NCI-H345 treated with DMSO at 0.1 percent for 48 hours (cell line): ENCODE measurements around the gene MACROD1.

Experiments used
- DNase-seq: peaks from one replicate; lab custom pipeline; 2025; ENCODE audit not compliant: unreplicated experiment; lab: John Stamatoyannopoulos, UW

MACROD1 gene

GRCh38 chr11:64078905-64079304 lies 87.0 kb downstream of the MACROD1 start:
- DNase-seq: no peak

- DNase-seq: peak; percentile 48
Observed at GRCh38 chr11:64078284-64078683, 87.6 kb downstream of the MACROD1 start.

- DNase-seq: no peak
Observed at GRCh38 chr11:64077607-64078006, 88.3 kb downstream of the MACROD1 start.

DNA sequence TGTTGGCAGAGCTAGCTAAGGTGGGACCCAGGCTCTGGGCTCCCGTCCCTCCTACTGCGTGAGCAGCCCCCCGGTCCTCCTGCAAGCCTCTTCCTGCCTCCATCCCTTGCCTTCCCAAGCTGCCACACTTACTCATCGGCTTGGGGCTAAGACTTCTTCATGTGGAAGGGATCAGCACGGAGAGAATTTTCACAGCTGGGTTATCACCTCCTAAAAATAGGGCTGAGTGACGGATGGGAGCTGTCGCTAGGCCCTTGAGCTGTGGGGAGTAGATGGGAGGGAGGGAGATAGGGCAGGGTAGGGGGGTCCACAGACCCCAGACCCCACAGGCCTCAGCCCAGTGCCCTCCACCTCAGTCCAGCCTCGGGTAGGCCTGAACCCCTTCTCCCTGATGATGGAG lies 89.2 kb downstream of the MACROD1 start:
- no peak for DNase-seq

GRCh38 chr11:64074239-64074638 lies 91.7 kb downstream of the MACROD1 start:
- DNase-seq: no peak

GRCh38 chr11:64073542-64073941 lies 92.4 kb downstream of the MACROD1 start:
- no peak for DNase-seq

DNA sequence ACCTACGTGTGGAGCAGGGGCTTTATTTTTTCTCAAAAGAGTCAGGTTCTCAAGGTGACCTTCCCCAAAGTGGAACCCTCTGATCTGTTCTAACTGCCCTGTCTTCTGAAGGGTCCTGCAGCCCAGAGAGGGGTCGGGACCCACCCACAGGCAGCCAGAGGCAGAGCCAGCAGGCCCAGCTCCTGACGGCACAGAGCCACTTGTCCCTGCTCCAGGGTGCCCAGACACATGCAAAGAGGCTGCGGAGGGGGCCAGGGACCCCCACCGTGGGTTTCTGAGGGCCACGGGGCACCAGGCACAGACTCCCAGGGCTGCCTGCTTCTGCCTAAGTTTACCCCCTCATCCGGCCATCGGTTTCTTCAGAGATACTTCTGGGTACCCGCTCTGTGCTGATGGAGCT lies 93.0 kb downstream of the MACROD1 start:
- no peak for DNase-seq

GRCh38 chr11:64072403-64072802 lies 93.5 kb downstream of the MACROD1 start:
- no peak for DNase-seq

GRCh38 chr11:64071849-64072248 lies 94.1 kb downstream of the MACROD1 start:
- no peak for DNase-seq

DNA sequence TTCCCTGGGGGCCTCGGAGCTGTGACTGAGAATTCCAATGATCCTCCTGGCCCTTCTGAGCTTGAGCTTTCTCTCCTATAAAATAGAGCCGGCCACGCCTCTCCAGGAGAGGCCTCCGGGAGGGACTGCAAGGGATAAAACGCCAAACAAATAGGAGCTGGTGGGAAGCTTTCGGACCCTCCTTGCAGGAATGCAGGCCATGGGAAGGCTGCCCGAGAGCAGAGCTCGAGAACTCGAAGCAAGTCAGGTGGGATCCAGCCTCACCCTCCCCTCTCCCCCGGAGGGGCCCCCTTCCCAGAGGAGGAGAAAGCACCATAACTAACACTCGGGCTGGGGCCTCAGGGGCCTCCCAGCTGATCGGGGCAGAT lies 95.6 kb downstream of the MACROD1 start:
- DNase-seq: no peak

DNA sequence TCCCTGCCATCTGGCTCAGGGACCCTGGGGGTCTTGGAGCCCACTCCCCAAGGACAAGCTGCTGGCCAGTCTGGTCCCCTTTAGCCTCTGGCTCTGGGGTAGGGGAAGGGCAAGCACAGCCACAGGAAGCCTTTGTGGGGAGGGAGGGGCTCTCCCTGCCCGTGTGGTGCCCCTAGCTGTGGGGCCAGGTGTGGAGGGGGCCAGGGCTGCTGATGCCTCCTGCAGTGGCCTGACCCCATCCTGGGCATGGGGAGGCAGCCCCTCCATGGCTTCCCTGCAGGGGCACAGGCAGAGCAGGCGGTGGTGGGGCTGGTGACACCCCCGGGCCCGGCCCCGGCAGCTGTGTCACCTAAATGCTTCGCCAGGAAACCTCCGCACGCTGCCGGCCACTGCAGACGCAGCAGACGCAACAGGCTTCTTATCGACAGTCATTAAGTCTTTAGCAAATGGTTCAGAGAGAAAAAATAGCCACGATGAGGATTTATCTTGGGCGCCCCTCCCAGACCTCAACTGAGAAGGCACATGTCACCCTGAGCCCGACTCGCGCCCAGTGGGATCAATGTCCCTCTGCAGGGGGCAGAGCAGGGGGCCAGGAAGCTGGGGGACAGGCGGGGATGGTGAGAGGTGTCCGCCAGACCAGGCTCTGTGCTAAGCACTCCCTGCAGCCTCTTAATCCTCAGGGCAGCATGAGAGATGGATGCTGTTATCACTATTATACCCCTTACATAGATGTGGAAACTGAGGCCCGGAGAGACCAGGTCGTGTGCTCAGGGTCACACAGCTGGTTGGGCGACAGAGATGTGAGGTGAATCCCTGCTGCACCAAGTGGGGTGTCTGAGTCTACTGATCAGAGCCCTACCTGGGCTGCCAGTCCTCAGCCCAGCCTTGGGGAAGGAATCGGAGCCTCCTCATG lies 96.3 kb downstream of the MACROD1 start:
- no peak for DNase-seq

- no peak for DNase-seq
Observed at GRCh38 chr11:64068705-64069400, 97.1 kb downstream of the MACROD1 start.

DNA sequence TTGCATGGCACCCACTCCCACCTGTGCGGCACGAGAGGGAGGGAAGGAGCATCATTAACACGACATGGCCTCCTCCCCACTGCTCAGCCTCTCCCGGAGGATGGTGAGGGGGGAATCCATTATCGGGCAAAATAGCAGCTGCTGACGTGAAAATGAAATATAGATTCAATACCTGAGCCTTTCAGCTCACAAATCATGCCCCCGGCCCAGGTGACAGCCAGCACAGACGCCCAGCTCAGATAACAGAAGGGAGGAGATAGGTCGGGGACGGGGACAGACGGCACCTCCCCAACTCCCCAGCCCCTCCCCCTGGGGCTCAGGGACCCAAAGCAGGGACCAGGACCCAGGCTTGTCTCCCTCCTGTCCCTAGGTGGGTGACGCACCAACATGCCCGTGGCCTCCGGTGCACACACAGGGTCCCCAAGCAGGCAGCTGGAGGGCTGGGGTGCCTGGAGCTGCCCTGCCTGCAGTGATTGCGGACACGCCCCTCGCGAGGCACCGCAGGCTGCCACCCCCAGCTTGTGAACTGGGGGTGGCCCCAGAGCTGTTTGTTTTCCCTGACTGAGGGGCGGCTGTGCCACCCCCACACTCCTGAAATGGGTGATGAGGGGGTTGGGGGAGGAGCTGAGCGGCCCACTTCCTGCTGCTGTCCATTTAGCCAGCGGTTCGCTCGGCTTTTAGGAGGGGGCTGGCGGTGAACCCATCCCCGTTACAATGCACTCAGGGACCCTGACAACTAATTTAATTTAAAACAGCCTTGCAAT lies 98.5 kb downstream of the MACROD1 start:
- DNase-seq: no peak

- DNase-seq: no peak
Observed at GRCh38 chr11:64065712-64066111, 100.2 kb downstream of the MACROD1 start.

- no peak for DNase-seq
Observed at GRCh38 chr11:64065141-64065465, 100.8 kb downstream of the MACROD1 start.

- DNase-seq: no peak
Observed at GRCh38 chr11:64064374-64065140, 101.4 kb downstream of the MACROD1 start.

GRCh38 chr11:64063777-64064176 lies 102.1 kb downstream of the MACROD1 start:
- DNase-seq: no peak

DNA sequence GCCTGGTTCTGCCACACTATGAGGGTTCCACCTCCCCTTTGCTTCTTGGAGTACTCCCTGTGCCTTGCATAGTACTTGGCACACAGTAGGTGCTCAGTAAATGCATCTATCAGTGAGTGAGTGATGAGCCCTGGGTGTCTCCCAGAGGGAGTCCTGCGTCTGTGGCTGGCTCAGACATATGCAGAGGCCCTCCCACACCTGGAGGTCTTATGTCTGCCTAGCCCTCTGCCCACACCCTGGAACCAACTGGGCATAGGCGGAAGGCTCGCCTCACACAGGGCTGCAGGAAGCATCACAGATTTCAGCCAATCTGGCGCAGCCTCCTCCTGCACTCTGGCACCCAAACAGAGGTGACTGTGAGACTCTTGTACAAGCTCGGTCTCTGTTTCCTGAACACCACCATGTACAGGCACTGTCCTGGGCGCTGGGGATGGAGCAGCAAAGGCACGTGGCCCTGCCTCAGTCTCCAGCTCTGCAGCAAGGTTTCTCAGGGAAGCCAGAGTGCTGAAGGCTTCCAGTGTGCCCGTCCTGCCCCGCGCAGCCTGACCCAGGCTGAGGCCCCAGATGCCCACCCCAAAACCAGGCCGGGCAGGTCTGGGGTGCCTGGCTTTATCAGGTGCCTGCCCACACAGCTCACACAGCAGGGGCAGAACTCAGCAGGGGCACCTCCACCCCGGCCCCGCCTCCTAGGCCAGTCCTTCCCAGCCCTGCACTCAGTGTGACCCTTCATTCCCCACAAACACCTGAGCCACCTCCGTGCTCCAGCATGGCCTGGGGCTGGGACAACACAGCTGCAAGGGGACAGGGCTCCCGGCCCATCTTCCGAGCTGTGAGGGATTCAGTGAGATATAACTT lies 103.5 kb downstream of the MACROD1 start:
- no peak for DNase-seq

DNA sequence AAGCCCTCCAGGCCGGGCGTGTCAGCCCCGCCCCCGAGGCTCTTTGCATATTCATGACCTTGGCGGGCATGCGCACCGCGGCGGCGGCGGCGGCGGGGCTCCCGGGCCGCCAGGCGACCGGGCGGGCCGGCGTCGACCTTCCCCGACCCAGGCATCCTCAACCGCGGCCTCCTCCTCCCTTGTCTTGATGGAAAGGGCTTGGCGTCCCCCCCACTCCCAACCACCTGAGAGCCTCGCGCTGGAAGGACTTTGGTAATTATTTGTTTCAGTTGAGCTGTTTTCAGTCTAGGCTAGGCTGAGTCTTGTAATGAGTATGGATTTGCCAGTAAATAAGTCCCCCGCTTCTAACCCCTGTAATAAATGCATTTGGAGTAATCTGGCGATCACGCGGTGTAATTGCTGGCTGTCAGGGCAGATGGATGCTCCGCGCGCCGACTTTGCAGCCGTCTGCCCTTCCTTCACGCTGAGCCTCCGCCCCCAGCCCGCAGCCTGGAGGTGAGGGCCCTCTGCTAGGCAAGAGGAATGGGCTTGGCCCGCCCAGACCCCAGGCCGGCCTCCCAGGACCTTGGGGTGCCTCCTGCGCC lies 105.0 kb downstream of the MACROD1 start:
- DNase-seq: no peak
